Stromal cell of bone marrow (primary cell): ENCODE results near the gene KLHL29.

ENCODE experiments used
- DNase-seq: peaks from one replicate; pipeline ENCODE4 v3.0.0-alpha.2; 2012; ENCODE audit warnings: low read depth

KLHL29 gene

DNA sequence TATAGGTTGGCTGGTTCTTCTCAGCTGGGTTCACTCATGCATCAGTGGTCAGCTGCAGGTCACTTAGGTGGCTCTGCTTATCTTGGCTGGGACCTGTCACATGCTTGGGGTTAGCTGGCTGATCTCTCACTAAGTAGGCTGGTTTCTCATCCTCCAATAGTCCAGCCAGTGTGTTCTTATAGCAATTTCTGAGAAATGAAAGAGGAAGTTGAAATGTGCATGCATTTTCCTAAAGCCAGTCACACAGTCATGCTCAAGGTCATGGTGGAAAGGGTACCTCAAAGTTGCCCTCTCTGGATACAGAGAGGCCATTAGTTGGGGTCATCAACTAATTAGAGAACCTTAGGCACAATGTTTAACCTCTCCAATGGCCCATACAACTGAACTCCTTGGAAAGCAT is 64.4 kb downstream of the KLHL29 start:
- no peak for DNase-seq

GRCh38 chr2:23449831-23450331 is 64.9 kb downstream of the KLHL29 start:
- DNase-seq: no peak

DNA sequence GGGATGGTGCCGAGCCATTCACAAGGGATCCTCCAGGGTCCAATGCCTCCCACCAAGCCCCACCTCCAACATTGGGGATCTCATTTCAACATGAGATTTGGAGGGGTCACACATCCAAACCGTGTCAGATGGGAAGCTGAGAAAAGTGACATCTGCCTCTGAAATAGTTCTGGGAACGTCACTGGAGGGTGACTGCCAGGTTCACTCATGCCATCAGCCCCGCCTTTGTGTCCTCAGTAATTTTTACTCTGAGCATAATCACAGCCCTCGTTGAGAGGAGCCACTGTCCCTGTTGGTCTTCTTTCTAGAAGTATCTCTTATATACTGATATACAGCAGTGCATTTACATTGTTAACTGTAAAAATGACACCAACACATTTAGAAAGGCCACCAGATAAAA is 67.4 kb downstream of the KLHL29 start:
- DNase-seq: no peak

GRCh38 chr2:23452853-23453420 is 68.0 kb downstream of the KLHL29 start:
- no peak for DNase-seq

DNA sequence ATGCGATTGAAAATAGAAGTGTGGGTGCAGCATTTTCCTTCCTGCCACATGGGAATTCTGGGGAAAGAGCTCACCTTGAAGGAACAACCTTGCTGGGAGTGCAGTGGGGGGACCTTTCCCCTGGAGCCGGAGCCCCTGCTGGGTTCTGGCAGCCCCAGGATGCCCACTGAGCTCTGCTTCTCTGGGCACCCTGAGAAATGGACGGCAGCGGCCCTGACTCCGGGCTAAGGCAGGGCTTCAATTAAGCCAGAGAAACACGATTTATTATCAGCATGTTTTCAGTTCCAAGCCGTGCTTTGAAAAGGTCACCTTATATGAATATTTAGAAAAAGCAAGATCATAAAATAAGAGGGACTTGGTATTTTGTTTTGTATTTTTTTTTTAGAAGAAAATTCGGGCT is 68.5 kb downstream of the KLHL29 start:
- DNase-seq: no peak

DNA sequence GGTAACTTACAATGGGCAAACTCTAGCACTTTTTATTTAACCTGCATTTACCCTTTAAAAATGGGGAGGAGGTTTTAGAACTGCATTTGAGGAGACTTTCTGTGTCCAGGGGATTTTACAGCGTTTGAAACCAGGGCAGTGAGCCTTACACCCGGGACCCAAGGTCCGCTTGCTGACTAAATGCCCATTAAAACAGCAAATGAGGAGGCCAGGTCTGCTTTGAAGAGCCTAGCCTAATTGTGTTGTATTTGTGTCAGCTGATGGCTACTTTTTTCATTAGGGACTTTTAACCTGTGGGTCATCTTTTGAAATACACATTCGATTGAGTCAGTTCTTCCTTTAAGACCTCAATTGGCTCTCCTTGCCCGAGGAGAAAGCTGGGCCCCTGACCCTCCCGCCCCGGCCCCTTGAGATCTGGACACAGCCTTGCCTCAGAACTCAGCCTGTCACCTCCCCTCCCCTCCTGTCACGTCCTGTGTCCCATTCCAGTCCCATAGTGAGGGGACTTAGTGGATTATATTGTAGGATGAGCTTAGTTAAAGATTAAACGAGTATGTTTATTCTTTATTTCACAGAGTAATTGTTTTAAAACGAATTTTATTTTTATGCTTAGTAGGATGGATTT is 69.0 kb downstream of the KLHL29 start:
- DNase-seq: no peak

DNA sequence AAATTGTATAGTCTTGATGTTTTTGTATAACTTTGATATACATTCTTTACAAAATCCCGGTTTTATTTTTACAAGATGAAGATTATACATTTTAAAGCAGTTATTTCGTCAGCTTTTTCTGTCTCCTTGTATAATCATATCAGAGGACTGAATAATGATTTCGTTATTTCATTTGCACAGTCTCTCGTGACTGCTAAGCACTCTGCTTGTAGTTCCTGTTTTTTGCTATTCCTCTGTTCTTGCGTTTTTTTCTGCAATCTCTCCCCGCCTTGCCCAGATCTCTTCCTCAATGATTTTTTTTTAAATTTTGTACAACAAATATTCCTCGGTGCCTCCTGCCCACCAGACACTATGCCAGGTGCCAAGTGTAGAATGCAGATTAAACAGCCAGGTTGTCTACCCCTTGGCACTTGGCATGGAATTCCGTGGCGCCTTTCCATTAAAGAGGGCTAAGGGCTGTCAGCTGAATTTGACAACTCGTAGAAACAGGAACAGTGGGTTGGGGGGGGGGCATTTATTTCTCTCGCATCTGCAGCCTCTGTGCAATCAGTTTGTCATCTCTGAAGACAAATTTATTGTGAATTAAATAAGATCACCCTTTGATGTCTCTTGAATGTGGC is 69.6 kb downstream of the KLHL29 start:
- no peak for DNase-seq

- no peak for DNase-seq
Observed at GRCh38 chr2:23456396-23456795, 71.4 kb downstream of the KLHL29 start.

DNA sequence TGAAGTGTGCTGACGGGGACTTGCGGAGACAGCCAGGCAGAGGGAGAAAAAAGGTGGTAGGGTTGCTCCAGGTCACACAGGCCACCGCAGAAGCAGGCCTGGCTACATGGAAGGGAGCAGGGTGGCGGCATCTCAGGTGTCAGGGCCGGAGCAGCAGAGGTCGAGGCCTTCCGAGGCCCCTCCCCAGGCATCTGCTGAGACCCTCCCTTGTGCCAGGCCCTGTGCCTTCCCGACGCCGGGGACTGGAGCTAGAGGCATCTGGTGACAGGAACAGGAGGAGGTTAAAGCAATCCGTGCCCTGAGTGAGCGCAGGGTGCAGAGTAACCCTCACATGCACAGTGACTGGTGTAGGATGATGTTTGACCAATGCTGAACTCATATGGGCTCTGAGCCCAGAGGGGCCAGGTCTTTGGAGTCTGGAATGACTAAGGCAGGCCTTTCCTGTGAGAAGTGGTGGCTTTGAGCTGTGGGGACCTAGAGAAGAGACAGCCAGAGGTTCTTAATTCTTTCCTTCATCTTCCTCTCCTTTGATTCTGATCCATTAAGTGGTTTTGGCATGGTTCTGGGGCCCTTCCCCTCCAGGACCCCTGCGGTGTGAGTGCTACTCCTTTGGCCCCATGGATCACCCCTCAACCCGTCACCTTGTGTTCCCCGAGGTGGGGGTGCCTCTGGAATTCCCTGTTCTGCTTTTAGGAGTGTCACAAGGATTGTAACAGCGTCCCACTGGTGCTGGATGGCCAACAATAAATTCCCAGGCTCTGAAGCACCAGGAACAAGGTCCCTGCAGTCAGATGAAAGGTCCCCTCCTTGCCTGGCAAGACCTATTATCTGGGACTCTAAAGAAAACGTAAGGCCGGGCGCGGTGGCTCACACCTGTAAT is 72.1 kb downstream of the KLHL29 start:
- DNase-seq: peak; percentile 26

GRCh38 chr2:23457990-23458682 is 73.2 kb downstream of the KLHL29 start:
- DNase-seq: no peak

DNA sequence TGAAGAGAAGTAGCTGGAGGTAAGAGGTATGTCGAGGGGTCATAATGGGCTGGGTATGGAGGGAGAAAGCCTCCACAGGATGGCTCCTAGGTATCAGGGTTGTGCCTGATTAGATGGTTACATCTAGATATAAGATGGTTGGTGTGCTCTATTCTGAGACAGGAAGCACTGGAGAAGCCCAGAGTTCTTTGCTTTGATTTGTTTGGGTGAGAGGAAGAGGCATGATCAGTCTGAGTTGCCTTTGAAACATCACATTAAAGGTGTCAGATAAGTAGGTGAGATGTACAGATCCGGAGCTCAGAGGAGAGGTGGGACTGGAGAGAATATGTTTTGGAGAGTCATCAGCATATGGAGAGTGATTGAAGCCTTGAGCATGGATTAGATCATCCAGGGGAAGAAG is 74.1 kb downstream of the KLHL29 start:
- DNase-seq: no peak

DNA sequence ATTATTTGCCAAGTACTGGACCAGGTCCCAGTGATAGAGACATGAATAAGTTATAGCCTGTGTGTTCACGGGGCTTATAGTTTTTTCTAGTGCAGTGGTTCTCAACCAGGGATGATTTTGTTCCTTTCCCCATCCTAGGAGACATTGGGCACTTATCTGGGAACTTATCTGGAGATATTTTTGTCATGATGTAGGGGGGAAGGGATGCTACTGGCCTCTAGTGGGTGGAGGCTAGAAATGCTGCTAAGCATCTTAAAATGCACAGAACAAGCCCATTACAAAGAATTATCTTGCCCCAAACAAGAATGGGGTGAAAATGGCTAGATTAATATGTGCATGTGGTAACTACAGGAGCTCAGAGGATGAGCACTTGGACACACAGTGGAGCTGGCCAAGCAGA is 75.2 kb downstream of the KLHL29 start:
- DNase-seq: no peak

DNA sequence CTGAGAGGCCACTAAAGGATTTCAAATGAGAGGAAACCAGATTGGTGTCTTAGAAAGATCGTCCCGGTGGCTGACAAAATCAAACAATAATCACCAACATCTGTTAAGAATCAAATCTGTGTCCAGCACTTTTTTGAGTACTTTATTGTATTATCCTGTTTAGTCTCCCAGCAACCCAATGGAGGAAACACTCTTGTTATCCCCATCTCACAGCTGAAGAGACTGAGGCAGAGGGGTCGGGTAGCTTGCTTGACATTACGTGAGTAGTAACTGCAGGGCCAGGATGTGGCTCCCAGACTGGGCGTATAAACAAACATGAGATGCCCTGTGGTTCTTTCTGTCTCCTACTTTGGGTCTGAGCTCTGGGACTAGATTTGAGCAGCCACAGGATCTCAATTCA is 76.0 kb downstream of the KLHL29 start:
- no peak for DNase-seq

GRCh38 chr2:23464156-23464555 is 79.2 kb downstream of the KLHL29 start:
- no peak for DNase-seq

DNA sequence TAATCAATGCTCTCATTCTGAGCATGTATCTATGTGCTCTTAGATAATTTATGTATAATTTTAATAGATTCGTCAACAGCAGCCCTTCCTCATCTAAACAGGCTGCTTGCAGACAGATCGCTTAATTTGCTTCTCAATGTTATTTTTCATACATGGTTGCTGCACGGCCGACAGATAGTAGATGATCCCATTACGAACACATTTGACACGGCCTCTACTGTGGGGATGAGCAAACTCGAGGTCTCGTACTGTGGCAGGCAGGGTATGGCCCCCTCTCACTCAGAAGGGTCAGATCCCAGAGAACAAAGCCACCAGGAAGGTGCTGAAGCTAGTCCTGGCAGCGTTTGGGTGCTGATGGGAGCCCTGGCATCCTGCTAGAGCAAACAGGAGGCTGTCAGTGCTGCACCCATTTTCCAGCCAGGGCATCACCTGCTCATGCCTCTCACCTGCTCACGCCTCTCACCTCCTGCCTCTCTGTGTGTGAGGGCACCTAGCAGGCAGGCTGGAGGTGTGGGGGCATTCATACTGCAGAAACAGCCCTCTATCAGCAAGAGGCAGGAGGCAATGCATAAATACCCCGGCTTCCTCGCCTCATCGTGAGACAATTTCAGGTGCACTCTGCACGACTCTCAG is 80.0 kb downstream of the KLHL29 start:
- no peak for DNase-seq

DNA sequence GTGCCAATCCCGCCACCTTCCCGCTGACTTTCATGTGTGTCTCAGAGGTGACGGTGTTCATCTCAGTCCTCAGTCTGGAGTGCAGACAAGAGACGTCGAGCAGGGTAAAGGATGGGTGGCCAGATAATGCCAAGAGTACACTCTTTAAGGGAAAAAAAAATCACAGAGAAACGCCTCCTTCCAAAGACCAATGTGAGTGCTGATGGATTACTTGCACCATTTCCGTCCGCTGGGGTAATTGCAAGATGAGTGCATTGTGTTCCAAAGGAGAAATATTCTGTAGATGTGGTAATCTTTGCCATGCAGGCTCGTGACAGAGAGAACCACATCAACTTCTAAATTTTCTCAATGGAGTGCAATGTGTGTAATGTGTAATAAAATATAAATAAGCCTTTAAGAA is 81.0 kb downstream of the KLHL29 start:
- no peak for DNase-seq

- DNase-seq: no peak
Observed at GRCh38 chr2:23467618-23468017, 82.6 kb downstream of the KLHL29 start.

GRCh38 chr2:23468474-23469141 is 83.6 kb downstream of the KLHL29 start:
- DNase-seq: no peak

GRCh38 chr2:23469142-23469540 is 84.2 kb downstream of the KLHL29 start:
- DNase-seq: no peak

- no peak for DNase-seq
Observed at GRCh38 chr2:23475036-23475435, 90.1 kb downstream of the KLHL29 start.

GRCh38 chr2:23475473-23475872 is 90.5 kb downstream of the KLHL29 start:
- DNase-seq: no peak
